Stimulated activated effector memory CD8-positive, alpha-beta T cell treated with anti-CD3 and anti-CD28 coated beads, Interleukin-12 subunit alpha, Interleukin-12 subunit beta, amount 100 ng/mL, for 72 hours (primary cell): ENCODE measurements around the gene PLRG1.
"Not testable (repeated sequence)": the region's sequence is repeated elsewhere in the genome, so short reads cannot be mapped to it uniquely, and the experiment has no call there.

Source experiments
- ATAC-seq: fragments of 150-1000 bp; cut with Tn5 transposase; 2 replicates; pipeline ENCODE4 v1.10.0; 2021
- DNase-seq, 2 donors: peaks; one replicate each; pipeline ENCODE4 v3.0.0; 2021 to 2022; ENCODE audit warnings: low spot score in 2 of 2
- H3K27ac Mint-ChIP-seq: one replicate; pipeline ENCODE4 v1.8.0; 2022; ENCODE audit warnings: mild to moderate bottlenecking, mixed read lengths
- H3K36me3 Mint-ChIP-seq: one replicate; pipeline ENCODE4 v1.8.0; 2022; ENCODE audit warnings: mild to moderate bottlenecking, mixed read lengths
- H3K4me1 Mint-ChIP-seq: one replicate; pipeline ENCODE4 v1.8.0; 2022; ENCODE audit warnings: mixed read lengths
- H3K4me3 Mint-ChIP-seq: one replicate; pipeline ENCODE4 v1.8.0; 2022; ENCODE audit warnings: mild to moderate bottlenecking, mixed read lengths
- H3K9me3 Mint-ChIP-seq: one replicate; pipeline ENCODE4 v1.8.0; 2022; ENCODE audit warnings: mixed read lengths

The PLRG1 gene

GRCh38 chr4:154549894-154550790, at the start of gene PLRG1:
Gene PLRG1 (minus strand): TSS chr4:154550400. CDS start chr4:154550308, 92 bp downstream.
- peak; percentile 99 for ATAC-seq
- peaks cover 13% of the 10 kb centered on the region for H3K4me1 Mint-ChIP-seq
- H3K36me3 Mint-ChIP-seq, result peaks cover 43% of the 10 kb centered on the region
- H3K4me3 Mint-ChIP-seq, result peak within 1 kb of the TSS; percentile 90
- H3K27ac Mint-ChIP-seq, result peak within 1 kb of the TSS; percentile 95
- H3K9me3 Mint-ChIP-seq, result no peaks in the 10 kb centered on the region
- DNase-seq, result peak; percentile 90 to 97

GRCh38 chr4:154597798-154598774, 47.9 kb upstream of the PLRG1 start:
- H3K9me3 Mint-ChIP-seq, result no peaks in the 10 kb centered on the region
- DNase-seq, result no peak
- H3K4me1 Mint-ChIP-seq, result no peaks in the 10 kb centered on the region
- H3K4me3 Mint-ChIP-seq, result no peak overlapping the region
- no peak overlapping the region for H3K27ac Mint-ChIP-seq
- ATAC-seq, result no peak
- H3K36me3 Mint-ChIP-seq, result no peaks in the 10 kb centered on the region

GRCh38 chr4:154597281-154597680, 47.1 kb upstream of the PLRG1 start:
- not testable (repeated sequence) for ATAC-seq

GRCh38 chr4:154595807-154596206, 45.6 kb upstream of the PLRG1 start:
- Mint-ChIP-seq H3K9me3 (no peaks in the 10 kb centered on the region), H3K4me1 (no peaks in the 10 kb centered on the region), H3K36me3 (no peaks in the 10 kb centered on the region), H3K27ac (no peak overlapping the region), H3K4me3 (no peak overlapping the region)
- no peak for DNase-seq
- no peak for ATAC-seq

More at GRCh38 chr4:154597281-154597680, 47.1 kb upstream of the PLRG1 start:
- not testable (repeated sequence) for DNase-seq, H3K4me3 Mint-ChIP-seq, H3K36me3 Mint-ChIP-seq, H3K27ac Mint-ChIP-seq, H3K9me3 Mint-ChIP-seq, H3K4me1 Mint-ChIP-seq

GRCh38 chr4:154594343-154594742, 44.1 kb upstream of the PLRG1 start:
- H3K4me3 Mint-ChIP-seq, H3K36me3 Mint-ChIP-seq, H3K4me1 Mint-ChIP-seq, DNase-seq, ATAC-seq, H3K27ac Mint-ChIP-seq, H3K9me3 Mint-ChIP-seq: not testable (repeated sequence)

- Mint-ChIP-seq H3K4me3 (no peak overlapping the region), H3K36me3 (no peaks in the 10 kb centered on the region), H3K27ac (no peak overlapping the region), H3K9me3 (no peaks in the 10 kb centered on the region), H3K4me1 (no peaks in the 10 kb centered on the region)
- no peak for DNase-seq
- ATAC-seq, result no peak
These were observed 43.7 kb upstream of the PLRG1 start for GRCh38 chr4:154593868-154594267.

GRCh38 chr4:154591890-154592289, 41.7 kb upstream of the PLRG1 start:
- no peak for ATAC-seq
- no peak overlapping the region for H3K27ac Mint-ChIP-seq

GRCh38 chr4:154590329-154591006, 40.3 kb upstream of the PLRG1 start, which contains the start of gene FGA:
Gene FGA (minus strand): TSS chr4:154590742. CDS start chr4:154590687, 55 bp downstream.
- no peak within 1 kb of the TSS for H3K4me3 Mint-ChIP-seq
- H3K36me3 Mint-ChIP-seq, result no peaks in the 10 kb centered on the region
- ATAC-seq, result no peak

More at GRCh38 chr4:154591890-154592289, 41.7 kb upstream of the PLRG1 start:
- DNase-seq, result no peak
- no peaks in the 10 kb centered on the region for H3K36me3 Mint-ChIP-seq
- H3K4me3 Mint-ChIP-seq, result no peak overlapping the region
- no peaks in the 10 kb centered on the region for H3K4me1 Mint-ChIP-seq
- no peaks in the 10 kb centered on the region for H3K9me3 Mint-ChIP-seq

GRCh38 chr4:154589296-154590197, 39.3 kb upstream of the PLRG1 start:
- DNase-seq (no peak), ATAC-seq (no peak)
- Mint-ChIP-seq H3K36me3 (no peaks in the 10 kb centered on the region), H3K27ac (no peak overlapping the region), H3K4me1 (no peaks in the 10 kb centered on the region), H3K4me3 (no peak overlapping the region), H3K9me3 (no peaks in the 10 kb centered on the region)

More at GRCh38 chr4:154590329-154591006, 40.3 kb upstream of the PLRG1 start, which contains the start of gene FGA:
- Mint-ChIP-seq H3K9me3 (no peaks in the 10 kb centered on the region), H3K27ac (no peak within 1 kb of the TSS), H3K4me1 (no peaks in the 10 kb centered on the region)
- DNase-seq, result no peak

GRCh38 chr4:154588198-154588597, 38.0 kb upstream of the PLRG1 start:
- ATAC-seq, result no peak
- H3K36me3 Mint-ChIP-seq, result no peaks in the 10 kb centered on the region

GRCh38 chr4:154586296-154587033, 36.3 kb upstream of the PLRG1 start:
- H3K4me1 Mint-ChIP-seq, result no peaks in the 10 kb centered on the region
- ATAC-seq, result no peak
- H3K4me3 Mint-ChIP-seq, result no peak overlapping the region
- H3K27ac Mint-ChIP-seq, result no peak overlapping the region
- no peaks in the 10 kb centered on the region for H3K36me3 Mint-ChIP-seq
- no peaks in the 10 kb centered on the region for H3K9me3 Mint-ChIP-seq
- DNase-seq, result no peak

More at GRCh38 chr4:154588198-154588597, 38.0 kb upstream of the PLRG1 start:
- Mint-ChIP-seq H3K4me1 (no peaks in the 10 kb centered on the region), H3K9me3 (no peaks in the 10 kb centered on the region), H3K27ac (no peak overlapping the region), H3K4me3 (no peak overlapping the region)
- no peak for DNase-seq

- DNase-seq (no peak), ATAC-seq (no peak)
- H3K36me3 Mint-ChIP-seq, result no peaks in the 10 kb centered on the region
- H3K27ac Mint-ChIP-seq, result no peak overlapping the region
- no peaks in the 10 kb centered on the region for H3K4me1 Mint-ChIP-seq
- no peaks in the 10 kb centered on the region for H3K9me3 Mint-ChIP-seq
- H3K4me3 Mint-ChIP-seq, result no peak overlapping the region
These were observed 35.3 kb upstream of the PLRG1 start for GRCh38 chr4:154585369-154586018.

- no peak for DNase-seq
- no peak overlapping the region for H3K4me3 Mint-ChIP-seq
- no peak overlapping the region for H3K27ac Mint-ChIP-seq
- ATAC-seq, result no peak
- no peaks in the 10 kb centered on the region for H3K36me3 Mint-ChIP-seq
- H3K9me3 Mint-ChIP-seq, result no peaks in the 10 kb centered on the region
- no peaks in the 10 kb centered on the region for H3K4me1 Mint-ChIP-seq
These were observed 34.1 kb upstream of the PLRG1 start for GRCh38 chr4:154584259-154584658.
